K562 (cell line): ENCODE measurements around the gene UGT2B15. TPM values are rescaled to one million over a fixed set of nuclear protein-coding genes. Genes with fewer than 3 reads are reported as not detected.
A peak's percentile ranks its signal among the peaks of the same experiment; 100 is the strongest.
"Not testable (repeated sequence)": the region's sequence is repeated elsewhere in the genome, so short reads cannot be mapped to it uniquely, and the experiment has no call there.

Source experiments
- ATAC-seq: fragments of 200-7000 bp; cut with Tn5 transposase; 3 replicates; pipeline ENCODE4 v1.9.1; 2020; ENCODE audit warnings: moderate library complexity
- BruUV-seq: library from RNA; stranded (reverse); fragments of 400-500 nt; replicated peaks from 2 replicates; lab custom pipeline; 2021; lab: Mats Ljungman, UMichigan
- CTCF ChIA-PET: fragments of 300-600 bp; formaldehyde crosslinking; extraction: SDS; loops from one replicate; lab custom pipeline; 2021; ENCODE audit warnings: low intra/inter-chr PET ratio; lab: Yijun Ruan, JAX
- POLR2A ChIA-PET: fragments of 300-600, 350-650 bp; sonication (Branson Sonifier 250); formaldehyde crosslinking; extraction: SDS; loops from one replicate; lab custom pipeline; 2021; ENCODE audit warnings: antibody characterized with exemption, inconsistent platforms; lab: Yijun Ruan, JAX
- DNase-seq, 4 experiments: peaks; one replicate each; pipeline versions ENCODE4 v3.0.0 to v3.0.0-alpha.2; 2011 to 2018; ENCODE audit warnings: low spot score in 3 of 4, mixed read lengths in 3 of 4; ENCODE audit errors: extremely low read depth in 1 of 4
- FAIRE-seq: peaks from 2 replicates; lab custom pipeline; 2011; peaks lifted over from hg19 to GRCh38; lab: Jason Lieb, UNC
- H2AFZ ChIP-seq: 2 replicates; pipeline ENCODE4 v1.6.0; 2011; ENCODE audit warnings: low read depth, low read length, control low read depth, inconsistent platforms
- H3K27ac ChIP-seq: fragments of 200-600 bp; 3 replicates; pipeline ENCODE4 v1.8.0; 2011; ENCODE audit warnings: low read depth, mild to moderate bottlenecking, control low read depth, inconsistent platforms, low read length, moderate library complexity, mixed read lengths; ENCODE audit errors: extremely low read depth
- H3K27me3 ChIP-seq, 2 experiments: fragments of 300-600 bp in 1 of 2; 2 replicates in 1 of 2; 3 replicates in 1 of 2; pipeline versions ENCODE4 v1.6.0 to v1.8.0; 2011; ENCODE audit warnings: inconsistent platforms in 2 of 2, low read length in 2 of 2, mild to moderate bottlenecking in 1 of 2, mixed read lengths in 1 of 2, moderate library complexity in 1 of 2; ENCODE audit not compliant: control insufficient read depth in 2 of 2, insufficient read depth in 2 of 2
- H3K36me3 ChIP-seq: fragments of 300-600 bp; 3 replicates; pipeline ENCODE4 v1.8.0; 2011; ENCODE audit warnings: mild to moderate bottlenecking, low read length, inconsistent platforms; ENCODE audit not compliant: control insufficient read depth, insufficient read depth
- H3K4me1 ChIP-seq, 2 experiments: fragments of 200-600 bp in 1 of 2; replicated peaks in 1 of 2; 2 replicates in 1 of 2; 3 replicates in 1 of 2; pipeline versions ENCODE4 v1.5.1 to v1.8.0; 2011; ENCODE audit warnings: inconsistent platforms in 2 of 2, low read length in 2 of 2, mild to moderate bottlenecking in 1 of 2, mixed read lengths in 1 of 2, moderate library complexity in 1 of 2; ENCODE audit not compliant: control insufficient read depth in 2 of 2, insufficient read depth in 2 of 2
- H3K4me2 ChIP-seq: 2 replicates; pipeline ENCODE4 v1.6.1; 2011; ENCODE audit warnings: low read length, control low read depth, inconsistent platforms, mixed read lengths; ENCODE audit not compliant: insufficient read depth
- H3K4me3 ChIP-seq: fragments of 200-600 bp; sonication (generic), shearing (Covaris generic); 2 replicates; pipeline ENCODE4 v1.5.1; 2016; ENCODE audit warnings: control low read depth, inconsistent platforms
- H3K79me2 ChIP-seq: fragments of 200-600 bp; 3 replicates; pipeline ENCODE4 v1.8.0; 2011; ENCODE audit warnings: low read length, inconsistent platforms; ENCODE audit not compliant: control insufficient read depth, insufficient read depth
- H3K9ac ChIP-seq, 2 experiments: 2 replicates each; pipeline versions ENCODE4 v1.6.0 to v1.6.1; 2011; ENCODE audit warnings: low read depth in 2 of 2, low read length in 2 of 2, control low read depth in 1 of 2, inconsistent platforms in 1 of 2, mild to moderate bottlenecking in 1 of 2, mixed read lengths in 1 of 2; ENCODE audit not compliant: insufficient read depth in 1 of 2
- H3K9me1 ChIP-seq: one replicate; pipeline ENCODE4 v1.6.0; 2011; ENCODE audit warnings: inconsistent platforms, mild to moderate bottlenecking, low read length, moderate library complexity; ENCODE audit not compliant: control insufficient read depth, insufficient read depth
- H3K9me3 ChIP-seq: replicated peaks from 2 replicates; pipeline ENCODE4 v1.5.1; 2011; ENCODE audit warnings: low read depth, low read length, inconsistent platforms; ENCODE audit not compliant: control insufficient read depth, insufficient read depth
- H4K20me1 ChIP-seq: replicated peaks from 2 replicates; pipeline ENCODE4 v1.6.1; 2011; ENCODE audit warnings: low read length, inconsistent platforms, mixed read lengths; ENCODE audit not compliant: control insufficient read depth, insufficient read depth
- RAD21 ChIP-seq, 2 experiments: fragments of 250-450 bp in 1 of 2; fragments of 450-650 bp in 1 of 2; sonication (Bioruptor Pico) in 1 of 2; formaldehyde crosslinking in 1 of 2; IDR thresholded peaks in 1 of 2; conservative IDR thresholded peaks in 1 of 2; 2 replicates each; pipeline versions ENCODE4 v1.4.0 to v1.8.0; 2020 to 2022; ENCODE audit warnings: mild to moderate bottlenecking in 2 of 2, moderate library complexity in 1 of 2
- ZNF592 ChIP-seq: fragments of 450-650 bp; IDR thresholded peaks from 2 replicates; pipeline ENCODE4 v1.6.1; 2017; ENCODE audit warnings: antibody characterized with exemption, mild to moderate bottlenecking
- in situ Hi-C: fragments of 300-500 bp; cut with MboI; formaldehyde crosslinking; loops from 4 replicates; pipeline ENCODE4 v1.15.0; 2018; ENCODE audit warnings: inconsistent platforms, mixed read lengths
- intact Hi-C: fragments of 100-400 bp; cut with micrococcal nuclease; formaldehyde crosslinking; loops from 2 replicates; pipeline ENCODE4 v1.14.2; 2022
- polyA plus RNA-seq, 8 experiments: library from polyadenylated mRNA; depleted of rRNA in 4 of 8; stranded (reverse) in 5 of 8; unstranded in 3 of 8; fragments of >200 nt; fragmentation: Nextera tagmentation in 2 of 8; fragmentation: Illumina TruSeq in 1 of 8; extraction: Ambion mirVana in 2 of 8; extraction: Trizol in 1 of 8; gene quantifications; 2 replicates each; pipeline versions ENCODE4 v1.2.1 to v1.2.3, GENCODE V29; 2011 to 2014; ENCODE audit warnings: inconsistent platforms in 1 of 8, missing spikeins in 1 of 8
- total RNA-seq, 7 experiments: library from RNA; depleted of rRNA in 6 of 7; stranded (reverse); fragments of >200 nt in 6 of 7; fragmentation: Illumina TruSeq in 2 of 7; extraction: Trizol in 2 of 7; gene quantifications; 2 replicates each; pipeline versions ENCODE4 v1.2.1 to v1.2.3, GENCODE V29; 2011 to 2021; ENCODE audit warnings: low replicate concordance in 1 of 7

The UGT2B15 gene
- total and polyA plus RNA-seq, 9 of the 15 experiments (the other 6 are each of a cell fraction or from before 2014, with no cell fraction given) = 0.06 to 0.16 (median 0.10) TPM; not detected in 6

GRCh38 chr4:68673143-68673542 lies 2.7 kb upstream of the UGT2B15 start (continued):
- no peak for TF ChIP-seq ZNF592

- in situ Hi-C loops, CTCF ChIA-PET, H2AFZ ChIP-seq: not testable (repeated sequence)
Observed at GRCh38 chr4:68671217-68671616, 765 bp upstream of the UGT2B15 start.

GRCh38 chr4:68668537-68669163 lies 1.8 kb downstream of the UGT2B15 start:
- H3K4me1 ChIP-seq, ATAC-seq, H3K4me3 ChIP-seq, H3K9me1 ChIP-seq, POLR2A ChIA-PET, H4K20me1 ChIP-seq, H3K4me2 ChIP-seq, H3K27ac ChIP-seq, in situ Hi-C loops, H2AFZ ChIP-seq, H3K27me3 ChIP-seq, intact Hi-C loops, DNase-seq, H3K9ac ChIP-seq, H3K9me3 ChIP-seq, BruUV-seq, H3K36me3 ChIP-seq, CTCF ChIA-PET, H3K79me2 ChIP-seq: not testable (repeated sequence)
- peak; percentile 58 for FAIRE-seq

More at GRCh38 chr4:68671217-68671616, 765 bp upstream of the UGT2B15 start:
- BruUV-seq, H3K27ac ChIP-seq, FAIRE-seq, DNase-seq, H3K4me1 ChIP-seq, ATAC-seq, H3K36me3 ChIP-seq, POLR2A ChIA-PET, H3K79me2 ChIP-seq, H3K4me2 ChIP-seq, H4K20me1 ChIP-seq, H3K27me3 ChIP-seq, H3K9me3 ChIP-seq, H3K4me3 ChIP-seq, H3K9ac ChIP-seq, H3K9me1 ChIP-seq: not testable (repeated sequence)
- intact Hi-C loops = loop anchor here (10.0 kb wide), 1 partner anchor 176 kb away; no protein-coding TSS in a partner anchor
- TF ChIP-seq RAD21 (CRISPR knock-in tag; conservative IDR thresholded peaks at IDR 0.05 in 1 of 2, IDR thresholded peaks at IDR 0.05 in 1 of 2) = peak in 1 of 2 experiments; percentile 56; a peak in 2 of 4 replicates

- H3K36me3 ChIP-seq, ATAC-seq, H3K9ac ChIP-seq, H3K27ac ChIP-seq, H3K4me2 ChIP-seq, intact Hi-C loops, POLR2A ChIA-PET, in situ Hi-C loops, H4K20me1 ChIP-seq, H3K4me3 ChIP-seq, H3K9me1 ChIP-seq, H3K79me2 ChIP-seq, H2AFZ ChIP-seq, CTCF ChIA-PET, H3K27me3 ChIP-seq, H3K9me3 ChIP-seq, FAIRE-seq, BruUV-seq, H3K4me1 ChIP-seq, DNase-seq: not testable (repeated sequence)
Observed at GRCh38 chr4:68667551-68667950, 2.9 kb downstream of the UGT2B15 start.
